Naive B cell (primary cell): ENCODE data around the gene ARAP1. TPM values are rescaled to one million over a fixed set of nuclear protein-coding genes. Genes with fewer than 3 reads are reported as not detected.

Source experiments
- ATAC-seq, 2 donors: fragments of 150-1000 bp; cut with Tn5 transposase; 2 replicates each; pipeline ENCODE4 v1.10.0; 2021; ENCODE audit warnings: low read depth in 2 of 2, mild to moderate bottlenecking in 2 of 2, moderate library complexity in 2 of 2
- DNase-seq: peaks from one replicate; pipeline ENCODE4 v3.0.0; 2022
- H3K27ac Mint-ChIP-seq, 6 donors: one replicate each; pipeline ENCODE4 v1.8.0; 2020 to 2022; ENCODE audit warnings: mild to moderate bottlenecking in 6 of 6, mixed read lengths in 6 of 6, moderate library complexity in 5 of 6, inconsistent platforms in 2 of 6
- H3K27me3 Mint-ChIP-seq, 3 donors: one replicate each; pipeline ENCODE4 v1.8.0; 2021 to 2022; ENCODE audit warnings: mixed read lengths in 3 of 3, mild to moderate bottlenecking in 1 of 3
- H3K36me3 Mint-ChIP-seq, 2 donors: one replicate each; pipeline ENCODE4 v1.8.0; 2020 to 2022; ENCODE audit warnings: mixed read lengths in 2 of 2, inconsistent platforms in 1 of 2, mild to moderate bottlenecking in 1 of 2
- H3K4me1 Mint-ChIP-seq, 3 donors: one replicate each; pipeline ENCODE4 v1.8.0; 2020 to 2022; ENCODE audit warnings: mixed read lengths in 3 of 3, inconsistent platforms in 1 of 3, mild to moderate bottlenecking in 1 of 3, moderate library complexity in 1 of 3
- H3K4me3 Mint-ChIP-seq, 8 donors: one replicate each; pipeline ENCODE4 v1.8.0; 2020 to 2022; ENCODE audit warnings: mild to moderate bottlenecking in 8 of 8, mixed read lengths in 8 of 8, moderate library complexity in 8 of 8, inconsistent platforms in 2 of 8
- H3K9me3 Mint-ChIP-seq, 7 donors: one replicate each; pipeline ENCODE4 v1.8.0; 2020 to 2022; ENCODE audit warnings: mixed read lengths in 7 of 7, mild to moderate bottlenecking in 5 of 7, inconsistent platforms in 2 of 7, moderate library complexity in 1 of 7
- polyA plus RNA-seq, 6 donors: library from polyadenylated mRNA; unstranded; fragments of 300-500 nt; fragmentation: Illumina TruSeq; gene quantifications; one replicate each; pipeline ENCODE4 v1.2.3, GENCODE V29; 2021; ENCODE audit warnings: low read depth in 6 of 6

The ARAP1 gene
- polyA plus RNA-seq, 6 donors from 2014 or later, result 3.3 to 30.2 (median 14.0) TPM

GRCh38 chr11:72776117-72776843 is 24.1 kb upstream of the ARAP1 start:
- DNase-seq (no peak), ATAC-seq (no peak)
- Mint-ChIP-seq H3K4me3 (no peak overlapping the region), H3K27me3 (no peaks in the 10 kb centered on the region), H3K9me3 (no peaks in the 10 kb centered on the region), H3K4me1 (peaks cover 31 to 68% (median 54%) of the 10 kb centered on the region in 3 donors), H3K36me3 (peaks cover 0 to 10% of the 10 kb centered on the region in 2 donors), H3K27ac (peak overlapping the region in 2 of 6 donors; percentile 4 to 77)

- H3K27ac Mint-ChIP-seq, result peak overlapping the region in 2 of 6 donors; percentile 4 to 18
- peak overlapping the region in 1 of 8 donors; percentile 73 for H3K4me3 Mint-ChIP-seq
- DNase-seq, result no peak
- H3K9me3 Mint-ChIP-seq, result no peaks in the 10 kb centered on the region
- peaks cover 31 to 63% (median 48%) of the 10 kb centered on the region in 3 donors for H3K4me1 Mint-ChIP-seq
- no peak for ATAC-seq
- H3K36me3 Mint-ChIP-seq, result peaks cover 0 to 10% of the 10 kb centered on the region in 2 donors
- no peaks in the 10 kb centered on the region for H3K27me3 Mint-ChIP-seq
These were observed 23.3 kb upstream of the ARAP1 start for GRCh38 chr11:72775288-72776110.

GRCh38 chr11:72774499-72774898 is 22.3 kb upstream of the ARAP1 start:
- ATAC-seq (no peak), DNase-seq (no peak)
- Mint-ChIP-seq H3K4me1 (peaks cover 25 to 55% (median 40%) of the 10 kb centered on the region in 3 donors), H3K9me3 (no peaks in the 10 kb centered on the region), H3K27me3 (no peaks in the 10 kb centered on the region), H3K4me3 (no peak overlapping the region), H3K36me3 (peaks cover 0 to 10% of the 10 kb centered on the region in 2 donors), H3K27ac (peak overlapping the region in 1 of 6 donors; percentile 27)

GRCh38 chr11:72773696-72774095 is 21.5 kb upstream of the ARAP1 start:
- Mint-ChIP-seq H3K27me3 (no peaks in the 10 kb centered on the region), H3K36me3 (peaks cover 0 to 10% of the 10 kb centered on the region in 2 donors), H3K9me3 (no peaks in the 10 kb centered on the region), H3K4me3 (no peak overlapping the region), H3K27ac (peak overlapping the region in 2 of 6 donors; percentile 57 to 60), H3K4me1 (peaks cover 24 to 49% (median 34%) of the 10 kb centered on the region in 3 donors)
- no peak for DNase-seq
- ATAC-seq, result no peak

GRCh38 chr11:72773291-72773690 is 21.1 kb upstream of the ARAP1 start:
- H3K27me3 Mint-ChIP-seq, result no peaks in the 10 kb centered on the region
- peaks cover 28 to 51% (median 32%) of the 10 kb centered on the region in 3 donors for H3K4me1 Mint-ChIP-seq
- no peak overlapping the region for H3K4me3 Mint-ChIP-seq
- no peaks in the 10 kb centered on the region for H3K9me3 Mint-ChIP-seq
- ATAC-seq, result no peak
- H3K36me3 Mint-ChIP-seq, result peaks cover 0 to 10% of the 10 kb centered on the region in 2 donors
- no peak for DNase-seq
- H3K27ac Mint-ChIP-seq, result peak overlapping the region in 1 of 6 donors; percentile 57

GRCh38 chr11:72772059-72772458 is 19.9 kb upstream of the ARAP1 start:
- H3K9me3 Mint-ChIP-seq, result no peaks in the 10 kb centered on the region
- no peaks in the 10 kb centered on the region for H3K27me3 Mint-ChIP-seq
- H3K36me3 Mint-ChIP-seq, result peaks cover 0 to 10% of the 10 kb centered on the region in 2 donors
- H3K27ac Mint-ChIP-seq, result peak overlapping the region in 2 of 6 donors; percentile 8 to 95
- DNase-seq (no peak), ATAC-seq (no peak)
- no peak overlapping the region for H3K4me3 Mint-ChIP-seq
- H3K4me1 Mint-ChIP-seq, result peaks cover 24 to 39% (median 25%) of the 10 kb centered on the region in 3 donors

GRCh38 chr11:72771507-72771906 is 19.3 kb upstream of the ARAP1 start:
- Mint-ChIP-seq H3K9me3 (no peaks in the 10 kb centered on the region), H3K27me3 (no peaks in the 10 kb centered on the region), H3K4me1 (peaks cover 21 to 34% (median 24%) of the 10 kb centered on the region in 3 donors), H3K27ac (peak overlapping the region in 1 of 6 donors; percentile 70), H3K36me3 (peaks cover 0 to 10% of the 10 kb centered on the region in 2 donors), H3K4me3 (no peak overlapping the region)
- ATAC-seq (no peak), DNase-seq (no peak)

GRCh38 chr11:72770799-72771198 is 18.6 kb upstream of the ARAP1 start:
- Mint-ChIP-seq H3K36me3 (peaks cover 0 to 10% of the 10 kb centered on the region in 2 donors), H3K27ac (peak overlapping the region in 3 of 6 donors; percentile 17 to 70 (median 35)), H3K4me3 (no peak overlapping the region), H3K27me3 (no peaks in the 10 kb centered on the region), H3K9me3 (no peaks in the 10 kb centered on the region), H3K4me1 (peaks cover 18 to 27% (median 24%) of the 10 kb centered on the region in 3 donors)
- ATAC-seq (no peak), DNase-seq (no peak)

- H3K9me3 Mint-ChIP-seq, result no peaks in the 10 kb centered on the region
- H3K36me3 Mint-ChIP-seq, result peaks cover 0 to 10% of the 10 kb centered on the region in 2 donors
- DNase-seq (no peak), ATAC-seq (no peak)
- peak overlapping the region in 2 of 6 donors; percentile 75 to 93 for H3K27ac Mint-ChIP-seq
- H3K4me3 Mint-ChIP-seq, result no peak overlapping the region
- H3K27me3 Mint-ChIP-seq, result no peaks in the 10 kb centered on the region
- peaks cover 11 to 20% (median 19%) of the 10 kb centered on the region in 3 donors for H3K4me1 Mint-ChIP-seq
These were observed 17.5 kb upstream of the ARAP1 start for GRCh38 chr11:72769680-72770079.

GRCh38 chr11:72768581-72768980 is 16.4 kb upstream of the ARAP1 start:
- H3K27ac Mint-ChIP-seq, result peak overlapping the region in 2 of 6 donors; percentile 56 to 85
- H3K4me3 Mint-ChIP-seq, result no peak overlapping the region
- H3K36me3 Mint-ChIP-seq, result peaks cover 0 to 10% of the 10 kb centered on the region in 2 donors
- H3K27me3 Mint-ChIP-seq, result no peaks in the 10 kb centered on the region
- ATAC-seq (no peak), DNase-seq (no peak)
- no peaks in the 10 kb centered on the region for H3K9me3 Mint-ChIP-seq
- peaks cover 12 to 18% (median 18%) of the 10 kb centered on the region in 3 donors for H3K4me1 Mint-ChIP-seq

- Mint-ChIP-seq H3K27ac (peak overlapping the region in 1 of 6 donors; percentile 86), H3K36me3 (peaks cover 0 to 5% of the 10 kb centered on the region in 2 donors), H3K27me3 (no peaks in the 10 kb centered on the region), H3K4me3 (no peak overlapping the region), H3K4me1 (peaks cover 22 to 23% (median 23%) of the 10 kb centered on the region in 3 donors), H3K9me3 (no peaks in the 10 kb centered on the region)
- ATAC-seq (no peak), DNase-seq (no peak)
These were observed 15.2 kb upstream of the ARAP1 start for GRCh38 chr11:72767203-72768062.

- Mint-ChIP-seq H3K36me3 (no peaks in the 10 kb centered on the region), H3K4me1 (peaks cover 21 to 27% (median 25%) of the 10 kb centered on the region in 3 donors), H3K9me3 (no peaks in the 10 kb centered on the region), H3K27ac (peak overlapping the region in 3 of 6 donors; percentile 5 to 39 (median 26)), H3K4me3 (no peak overlapping the region), H3K27me3 (no peaks in the 10 kb centered on the region)
- no peak for ATAC-seq
- no peak for DNase-seq
These were observed 14.1 kb upstream of the ARAP1 start for GRCh38 chr11:72766152-72766902.
